GM12865 (cell line): ENCODE data around the gene LAMC1.

ENCODE experiments used
- DNase-seq: peaks from one replicate; pipeline ENCODE4 v3.0.0; 2010; ENCODE audit warnings: low read depth
- H3K4me3 ChIP-seq: 2 replicates; pipeline ENCODE4 v1.5.1; 2011; ENCODE audit warnings: mild to moderate bottlenecking, low read depth, low read length, control low read depth
- TF ChIP-seq, protein P1 (sequence below): IDR thresholded peaks from 2 replicates; pipeline ENCODE4 v1.5.1; 2011; ENCODE audit warnings: low read length, control low read depth, low read depth, inconsistent platforms; ENCODE audit not compliant: insufficient read depth; ENCODE audit errors: missing control alignments

The LAMC1 gene

GRCh38 chr1:183000167-183000962 is 22.9 kb upstream of the LAMC1 start:
- DNase-seq, result no peak
- TF ChIP-seq, protein P1, sequence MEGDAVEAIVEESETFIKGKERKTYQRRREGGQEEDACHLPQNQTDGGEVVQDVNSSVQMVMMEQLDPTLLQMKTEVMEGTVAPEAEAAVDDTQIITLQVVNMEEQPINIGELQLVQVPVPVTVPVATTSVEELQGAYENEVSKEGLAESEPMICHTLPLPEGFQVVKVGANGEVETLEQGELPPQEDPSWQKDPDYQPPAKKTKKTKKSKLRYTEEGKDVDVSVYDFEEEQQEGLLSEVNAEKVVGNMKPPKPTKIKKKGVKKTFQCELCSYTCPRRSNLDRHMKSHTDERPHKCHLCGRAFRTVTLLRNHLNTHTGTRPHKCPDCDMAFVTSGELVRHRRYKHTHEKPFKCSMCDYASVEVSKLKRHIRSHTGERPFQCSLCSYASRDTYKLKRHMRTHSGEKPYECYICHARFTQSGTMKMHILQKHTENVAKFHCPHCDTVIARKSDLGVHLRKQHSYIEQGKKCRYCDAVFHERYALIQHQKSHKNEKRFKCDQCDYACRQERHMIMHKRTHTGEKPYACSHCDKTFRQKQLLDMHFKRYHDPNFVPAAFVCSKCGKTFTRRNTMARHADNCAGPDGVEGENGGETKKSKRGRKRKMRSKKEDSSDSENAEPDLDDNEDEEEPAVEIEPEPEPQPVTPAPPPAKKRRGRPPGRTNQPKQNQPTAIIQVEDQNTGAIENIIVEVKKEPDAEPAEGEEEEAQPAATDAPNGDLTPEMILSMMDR, result no peak
- H3K4me3 ChIP-seq, result no peak overlapping the region

DNA sequence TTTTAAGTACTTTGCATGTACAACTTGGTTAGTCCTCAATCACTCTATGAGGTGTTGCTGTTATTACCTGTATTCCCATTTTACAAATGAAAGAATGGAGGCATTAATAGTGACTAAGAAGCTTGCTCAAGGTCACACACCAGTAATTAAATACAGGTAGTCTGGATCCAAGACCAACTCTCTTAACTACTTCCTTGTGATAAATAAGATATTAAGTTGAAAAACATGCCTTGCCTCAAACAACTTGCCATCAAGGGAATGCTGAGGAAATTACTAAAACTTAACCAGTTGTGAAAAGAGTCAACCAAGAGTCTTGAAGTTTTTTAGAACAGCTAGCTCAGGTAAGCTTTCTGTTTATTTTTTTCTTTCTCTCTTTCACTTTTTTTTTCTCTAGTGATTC is 21.0 kb upstream of the LAMC1 start:
- no peak for DNase-seq
- no peak overlapping the region for H3K4me3 ChIP-seq
- TF ChIP-seq, protein P1, result no peak

- DNase-seq, result no peak
- no peak overlapping the region for H3K4me3 ChIP-seq
- TF ChIP-seq, protein P1, result no peak
These were observed 20.4 kb upstream of the LAMC1 start for GRCh38 chr1:183002797-183003196.

GRCh38 chr1:183003203-183003602 is 20.0 kb upstream of the LAMC1 start:
- TF ChIP-seq, protein P1, result no peak
- no peak overlapping the region for H3K4me3 ChIP-seq
- DNase-seq, result no peak

DNA sequence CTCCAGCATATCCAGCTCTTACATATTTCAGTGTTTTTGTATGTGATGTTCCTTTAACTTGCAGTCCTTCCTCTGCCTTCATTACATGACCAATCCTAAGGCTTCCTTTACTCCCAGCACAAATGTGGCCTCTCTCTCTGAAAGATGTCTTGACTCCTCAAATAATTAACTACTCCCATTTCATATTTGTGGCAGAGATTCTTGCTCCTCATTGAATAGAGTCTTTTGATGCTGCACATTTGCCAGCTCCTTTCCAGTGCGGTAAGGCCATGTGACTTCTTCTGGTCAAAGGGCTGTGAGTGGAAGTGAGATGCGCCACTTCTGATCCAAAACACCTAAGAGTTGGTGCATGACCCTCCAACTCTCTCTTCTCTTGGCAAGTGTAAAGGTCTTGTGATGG is 19.1 kb upstream of the LAMC1 start:
- H3K4me3 ChIP-seq, result no peak overlapping the region
- TF ChIP-seq, protein P1, result no peak
- DNase-seq, result no peak

DNA sequence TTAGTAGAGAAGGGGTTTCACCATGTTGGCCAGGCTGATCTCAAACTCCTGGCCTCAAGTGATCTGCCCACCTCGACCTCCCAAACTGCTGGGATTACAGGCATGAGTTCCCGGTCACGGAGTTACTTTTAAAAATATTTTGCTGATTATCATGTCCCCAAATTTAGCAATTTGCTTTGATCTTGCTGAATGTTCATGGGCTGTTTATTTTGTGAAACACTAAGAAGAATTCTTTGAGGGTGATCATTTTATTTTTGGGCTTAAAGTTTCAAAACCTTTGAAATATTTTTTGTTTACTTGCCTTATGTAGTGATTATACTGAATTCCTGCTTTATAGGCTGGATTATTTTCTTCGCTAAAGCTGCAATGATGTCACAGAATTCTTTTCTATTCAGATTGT is 11.4 kb upstream of the LAMC1 start:
- no peak for DNase-seq
- TF ChIP-seq, protein P1, result no peak
- no peak overlapping the region for H3K4me3 ChIP-seq
